Measurements from ENCODE around the gene RAD51B. TPM values are rescaled to one million over a fixed set of nuclear protein-coding genes. Genes with fewer than 3 reads are reported as not detected.
A peak's percentile ranks its signal among the peaks of the same experiment; 100 is the strongest.

Gene RAD51B
- polyA plus RNA-seq, 3 donors = 3.6 to 11.6 (median 9.4) TPM

DNA sequence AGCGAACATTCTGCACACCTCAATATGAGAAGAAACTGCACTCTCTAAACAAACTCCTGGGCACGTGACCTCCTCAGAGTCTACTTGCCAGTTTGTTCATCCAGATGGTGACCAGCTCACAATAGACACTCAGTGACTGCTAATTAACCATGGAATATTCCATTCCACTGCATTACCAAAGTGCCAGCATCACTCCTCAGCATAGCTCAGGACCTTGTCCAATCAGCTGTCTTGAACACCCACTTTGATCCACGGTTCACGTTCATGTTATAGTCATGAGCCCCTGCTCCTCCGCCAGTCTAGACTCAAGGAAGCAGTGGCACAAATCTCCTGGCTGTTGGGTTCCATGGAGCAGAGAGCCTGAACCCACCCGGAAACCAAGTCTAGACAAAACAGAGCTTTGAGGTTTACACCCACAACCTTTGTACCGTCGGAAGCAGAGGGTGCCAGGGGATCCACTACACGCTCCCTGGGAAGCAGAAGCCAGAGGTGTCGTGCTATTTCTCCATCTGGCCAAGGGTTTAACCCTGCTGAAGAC, 688.0 kb downstream of the RAD51B start:
- WGBS (ENCODE audit: insufficient coverage) = 100% methylated on average over 9 of the region's 10 CpGs
- Histone ChIP-seq H2AFZ (ENCODE audit: insufficient read depth, low read depth, low read length, poor library complexity, severe bottlenecking) (no peak overlapping the region), H3K36me3 (replicated peaks in 1 of 2; ENCODE audit: control insufficient read depth in 1 of 2, insufficient read depth in 2 of 2, low read length in 2 of 2) (no peaks in the 10 kb centered on the region), H3K27me3 (ENCODE audit: control insufficient read depth in 2 of 2, insufficient read depth in 2 of 2, low read length in 2 of 2) (no peaks in the 10 kb centered on the region), H3K4me1 (ENCODE audit: control insufficient read depth in 1 of 2, insufficient read depth in 2 of 2, low read length in 2 of 2) (no peaks in the 10 kb centered on the region), H3K79me2 (ENCODE audit: insufficient read depth, low read length) (no peaks in the 10 kb centered on the region), H3K9ac (ENCODE audit: insufficient read depth, low read length, poor library complexity, severe bottlenecking) (no peak overlapping the region), H3K4me3 (replicated peaks in 1 of 3; ENCODE audit: low read depth in 2 of 3, low read length in 3 of 3) (no peak overlapping the region), H3K9me3 (replicated peaks in 1 of 2; ENCODE audit: control insufficient read depth in 1 of 2, insufficient read depth in 1 of 2, low read length in 2 of 2) (no peaks in the 10 kb centered on the region), H4K20me1 (ENCODE audit: insufficient read depth, low read length) (no peaks in the 10 kb centered on the region), H3K27ac (ENCODE audit: low read depth in 1 of 2, low read length in 2 of 2) (no peak overlapping the region), H3K4me2 (replicated peaks; ENCODE audit: extremely low read depth, low read length, poor library complexity, severe bottlenecking) (no peak overlapping the region)
- Mint-ChIP-seq H3K27me3 (ENCODE audit: low read depth in 3 of 3) (peaks cover 0 to 6% (median 2%) of the 10 kb centered on the region in 3 donors), H3K4me3 (no peak overlapping the region), H3K27ac (peak overlapping the region in 1 of 7 donors; percentile 16), H3K4me1 (peaks cover 2% of the 10 kb centered on the region), H3K36me3 (no peaks in the 10 kb centered on the region), H3K9me3 (peaks cover 0 to under 1% (median 0%) of the 10 kb centered on the region in 7 donors)
- intact Hi-C loops (cut with micrococcal nuclease) = no loop called here
- no peak for TF ChIP-seq CTCF (IDR thresholded peaks at IDR 0.05)
- no peak for DNase-seq

DNA sequence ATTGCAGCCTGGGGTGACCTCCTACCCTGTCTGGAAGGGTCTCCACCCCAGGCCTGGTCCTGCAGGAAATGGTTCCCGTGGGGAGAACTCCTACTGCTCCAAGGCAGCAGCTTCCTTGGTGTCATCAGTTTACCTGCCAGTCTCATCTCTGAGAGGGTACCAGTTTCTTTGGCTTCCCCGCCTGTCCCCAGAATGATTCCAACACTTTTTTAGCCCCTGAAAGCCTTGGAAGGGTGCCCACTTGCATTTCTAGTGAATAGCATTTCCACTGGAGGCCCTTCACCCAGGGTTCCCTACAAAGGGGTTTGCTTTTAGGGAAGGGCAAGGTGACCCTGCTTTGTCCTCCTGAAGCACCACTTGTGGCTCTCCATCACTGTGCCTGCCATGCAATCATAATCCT, 689.0 kb downstream of the RAD51B start:
- H3K4me1 ChIP-seq (ENCODE audit: control insufficient read depth in 1 of 2, insufficient read depth in 2 of 2, low read length in 2 of 2) = peaks cover 6 to 8% of the 10 kb centered on the region in 2 donors

More for the DNA sequence above, 689.0 kb downstream of the RAD51B start:
- Histone ChIP-seq H3K9ac (ENCODE audit: insufficient read depth, low read length, poor library complexity, severe bottlenecking) (no peak overlapping the region), H2AFZ (ENCODE audit: insufficient read depth, low read depth, low read length, poor library complexity, severe bottlenecking) (no peak overlapping the region), H3K27me3 (ENCODE audit: control insufficient read depth in 2 of 2, insufficient read depth in 2 of 2, low read length in 2 of 2) (no peaks in the 10 kb centered on the region), H4K20me1 (ENCODE audit: insufficient read depth, low read length) (no peaks in the 10 kb centered on the region), H3K36me3 (replicated peaks in 1 of 2; ENCODE audit: control insufficient read depth in 1 of 2, insufficient read depth in 2 of 2, low read length in 2 of 2) (no peaks in the 10 kb centered on the region), H3K79me2 (ENCODE audit: insufficient read depth, low read length) (no peaks in the 10 kb centered on the region), H3K27ac (ENCODE audit: low read depth in 1 of 2, low read length in 2 of 2) (no peak overlapping the region), H3K4me3 (replicated peaks in 1 of 3; ENCODE audit: low read depth in 2 of 3, low read length in 3 of 3) (no peak overlapping the region), H3K4me2 (replicated peaks; ENCODE audit: extremely low read depth, low read length, poor library complexity, severe bottlenecking) (no peak overlapping the region), H3K9me3 (replicated peaks in 1 of 2; ENCODE audit: control insufficient read depth in 1 of 2, insufficient read depth in 1 of 2, low read length in 2 of 2) (no peaks in the 10 kb centered on the region)
- Mint-ChIP-seq H3K27ac (no peak overlapping the region), H3K27me3 (ENCODE audit: low read depth in 3 of 3) (peaks cover 0 to 4% (median 0%) of the 10 kb centered on the region in 3 donors), H3K4me1 (peaks cover 12% of the 10 kb centered on the region), H3K4me3 (no peak overlapping the region), H3K9me3 (peaks cover 0 to 2% (median 0%) of the 10 kb centered on the region in 7 donors), H3K36me3 (no peaks in the 10 kb centered on the region)
- intact Hi-C loops (cut with micrococcal nuclease) = no loop called here
- WGBS (ENCODE audit: insufficient coverage) = 100% methylated on average over 2 of the region's 2 CpGs
- DNase-seq = no peak
- no peak for TF ChIP-seq CTCF (IDR thresholded peaks at IDR 0.05)
